Endothelial cell of umbilical vein (primary cell): ENCODE data around the gene DNAJB13. TPM values are rescaled to one million over a fixed set of nuclear protein-coding genes. Genes with fewer than 3 reads are reported as not detected.
A peak's percentile ranks its signal among the peaks of the same experiment; 100 is the strongest.
"Not testable (repeated sequence)": the region's sequence is repeated elsewhere in the genome, so short reads cannot be mapped to it uniquely, and the experiment has no call there.

Experiments used
- BruUV-seq: library from RNA; stranded (reverse); fragments of 400-500 nt; replicated peaks from 2 replicates; lab custom pipeline; 2021; lab: Mats Ljungman, UMichigan
- CTCF ChIA-PET: fragments of 300-600, 350-600 bp; sonication (Branson Sonifier 250); formaldehyde crosslinking; loops from one replicate; lab custom pipeline; 2021; ENCODE audit warnings: antibody characterized with exemption, inconsistent platforms; lab: Charles Lee
- POLR2A ChIA-PET: fragments of 300-600, 350-600 bp; sonication (Branson Sonifier 250); formaldehyde crosslinking; loops from one replicate; lab custom pipeline; 2021; ENCODE audit warnings: antibody characterized with exemption, inconsistent platforms; lab: Charles Lee
- DNase-seq: peaks from one replicate; pipeline ENCODE4 v3.0.0-alpha.2; 2011; ENCODE audit warnings: low read depth, low spot score
- FAIRE-seq: peaks from 2 replicates; lab custom pipeline; 2011; peaks lifted over from hg19 to GRCh38; lab: Jason Lieb, UNC
- H2AFZ ChIP-seq: 2 replicates; pipeline ENCODE4 v1.6.0; 2012; ENCODE audit warnings: low read depth, low read length, control low read depth, inconsistent platforms
- H3K27ac ChIP-seq: 2 replicates; pipeline ENCODE4 v1.5.1; 2011; ENCODE audit warnings: low read depth, mild to moderate bottlenecking, control low read depth, low read length, moderate library complexity; ENCODE audit not compliant: insufficient read depth
- H3K27me3 ChIP-seq, 2 experiments: 2 replicates each; pipeline versions ENCODE4 v1.6.0 to v1.6.1; 2011; ENCODE audit warnings: low read length in 2 of 2, mixed read lengths in 1 of 2; ENCODE audit not compliant: control insufficient read depth in 2 of 2, insufficient read depth in 2 of 2
- H3K36me3 ChIP-seq, 2 experiments: 2 replicates in 1 of 2; 3 replicates in 1 of 2; pipeline ENCODE4 v1.5.1; 2011; ENCODE audit warnings: low read length in 2 of 2, mild to moderate bottlenecking in 1 of 2, moderate library complexity in 1 of 2; ENCODE audit not compliant: control insufficient read depth in 2 of 2, insufficient read depth in 2 of 2; ENCODE audit errors: extremely low read depth in 1 of 2
- H3K4me1 ChIP-seq: 3 replicates; pipeline ENCODE4 v1.5.1; 2011; ENCODE audit warnings: mild to moderate bottlenecking, low read length; ENCODE audit not compliant: control insufficient read depth, insufficient read depth; ENCODE audit errors: extremely low read depth
- H3K4me2 ChIP-seq: 2 replicates; pipeline ENCODE4 v1.6.1; 2011; ENCODE audit warnings: low read length, control low read depth, mixed read lengths; ENCODE audit not compliant: insufficient read depth
- H3K4me3 ChIP-seq, 3 experiments: fragments of 200-600 bp in 1 of 3; sonication (generic), shearing (Covaris generic) in 1 of 3; replicated peaks in 1 of 3; 2 replicates each; pipeline ENCODE4 v1.5.1; 2011 to 2016; ENCODE audit warnings: control low read depth in 3 of 3, low read length in 3 of 3, mild to moderate bottlenecking in 2 of 3, inconsistent platforms in 1 of 3, low read depth in 1 of 3, moderate library complexity in 1 of 3; ENCODE audit not compliant: insufficient read depth in 1 of 3
- H3K79me2 ChIP-seq: 2 replicates; pipeline ENCODE4 v1.6.0; 2012; ENCODE audit warnings: low read length, inconsistent platforms; ENCODE audit not compliant: control insufficient read depth, insufficient read depth
- H3K9ac ChIP-seq: replicated peaks from 2 replicates; pipeline ENCODE3; 2011; ENCODE audit warnings: low read length, control low read depth; ENCODE audit not compliant: insufficient read depth; ENCODE audit errors: extremely low read depth
- H3K9me1 ChIP-seq: replicated peaks from 3 replicates; pipeline ENCODE4 v1.6.0; 2011; ENCODE audit warnings: mild to moderate bottlenecking, low read length; ENCODE audit not compliant: control insufficient read depth, insufficient read depth; ENCODE audit errors: extremely low read depth
- H3K9me3 ChIP-seq: replicated peaks from 2 replicates; pipeline ENCODE4 v1.5.1; 2012; ENCODE audit warnings: low read length, inconsistent platforms; ENCODE audit not compliant: control insufficient read depth, insufficient read depth
- H4K20me1 ChIP-seq: replicated peaks from 2 replicates; pipeline ENCODE3; 2011; ENCODE audit warnings: mild to moderate bottlenecking, low read length; ENCODE audit not compliant: control insufficient read depth, insufficient read depth; ENCODE audit errors: extremely low read depth
- CTCF ChIP-seq, 2 donors: IDR thresholded peaks; 1 replicate in 1 of 2; 2 replicates in 1 of 2; pipeline ENCODE4 v1.5.1; 2011; ENCODE audit warnings: low read length in 2 of 2, mild to moderate bottlenecking in 2 of 2, moderate library complexity in 2 of 2, control low read depth in 1 of 2, inconsistent platforms in 1 of 2, low read depth in 1 of 2; ENCODE audit not compliant: insufficient read depth in 1 of 2; ENCODE audit errors: extremely low read depth in 1 of 2
- EZH2 ChIP-seq: IDR thresholded peaks from 2 replicates; pipeline ENCODE4 v1.6.1; 2012; ENCODE audit warnings: borderline replicate concordance, low read depth, mild to moderate bottlenecking, moderate library complexity, low read length, inconsistent platforms; ENCODE audit not compliant: severe bottlenecking
- FOS ChIP-seq: IDR thresholded peaks from 2 replicates; pipeline ENCODE4 v1.6.1; 2011; ENCODE audit warnings: mild to moderate bottlenecking, low read length, moderate library complexity, borderline replicate concordance; ENCODE audit not compliant: insufficient read depth
- GATA2 ChIP-seq: IDR thresholded peaks from 2 replicates; pipeline ENCODE4 v1.7.0; 2011; ENCODE audit warnings: low read depth, mild to moderate bottlenecking, moderate library complexity, mixed read lengths, low read length; ENCODE audit not compliant: insufficient read length, insufficient read depth
- JUN ChIP-seq: IDR thresholded peaks from 2 replicates; pipeline ENCODE4 v1.6.1; 2011; ENCODE audit warnings: borderline replicate concordance, low read depth; ENCODE audit not compliant: insufficient read length, insufficient read depth
- MAX ChIP-seq: IDR thresholded peaks from 2 replicates; pipeline ENCODE4 v1.6.1; 2011; ENCODE audit not compliant: insufficient read depth, insufficient read length
- MYC ChIP-seq: IDR thresholded peaks from one replicate; pipeline ENCODE4 v1.6.1; 2011; ENCODE audit warnings: mild to moderate bottlenecking, low read depth, low read length
- POLR2A ChIP-seq: IDR thresholded peaks from 2 replicates; pipeline ENCODE4 v1.6.1; 2012; ENCODE audit warnings: low read depth, mild to moderate bottlenecking, control low read depth, low read length
- POLR2AphosphoS5 ChIP-seq: IDR thresholded peaks from 2 replicates; pipeline ENCODE4 v1.6.1; 2012; ENCODE audit warnings: low read depth, mild to moderate bottlenecking, control low read depth, low read length, moderate library complexity; ENCODE audit not compliant: insufficient read depth
- dilution Hi-C: fragments of 300-500 bp; cut with MboI; formaldehyde crosslinking; loops from one replicate; pipeline ENCODE4 v1.15.0; 2019; ENCODE audit warnings: low sequenced_read_pairs; ENCODE audit not compliant: extremely low pct_ligation_motif_present
- intact Hi-C: fragments of 100-400 bp; cut with micrococcal nuclease; formaldehyde crosslinking; loops from one replicate; pipeline ENCODE4 v1.10.0; 2022
- polyA plus RNA-seq, 4 experiments: library from polyadenylated mRNA; depleted of rRNA in 3 of 4; stranded (reverse) in 3 of 4; unstranded in 1 of 4; fragments of >200 nt; gene quantifications; 2 replicates each; pipeline versions ENCODE4 v1.2.1 to v1.2.3, GENCODE V29; 2011 to 2012; ENCODE audit warnings: missing spikeins in 1 of 4
- total RNA-seq: library from RNA; stranded (reverse); gene quantifications from 2 replicates; pipeline ENCODE4 v1.2.3, GENCODE V29; 2021

DNAJB13 gene
- total and polyA plus RNA-seq, 2 donors (not counting 3 experiments of a cell fraction or from before 2014, with no cell fraction given) = 0.07 to 0.46 TPM

GRCh38 chr11:73983741-73984538 is 33.1 kb downstream of the DNAJB13 start:
- ChIA-PET POLR2A (no interaction called here), CTCF (no interaction called here)
- TF ChIP-seq GATA2 (no peak), FOS (no peak), POLR2A (no peak), EZH2 (no peak), JUN (no peak), MYC (no peak), CTCF (IDR thresholded peaks at IDR 0.05; ENCODE audit: extremely low read depth in 1 of 2, insufficient read depth in 1 of 2, low read depth in 1 of 2, low read length in 2 of 2) (no peak), POLR2AphosphoS5 (no peak), MAX (no peak)
- no peak for DNase-seq
- peaks cover 11% of the 10 kb centered on the region for H3K4me1 ChIP-seq
- no peaks in the 10 kb centered on the region for H3K79me2 ChIP-seq
- no peaks in the 10 kb centered on the region for H3K36me3 ChIP-seq
- no peak for FAIRE-seq
- no peaks in the 10 kb centered on the region for H4K20me1 ChIP-seq
- H3K27ac ChIP-seq = peak overlapping the region; percentile 71
- dilution Hi-C loops = no loop called here
- BruUV-seq = TSS peak; percentile 75
- no peaks in the 10 kb centered on the region for H3K9me3 ChIP-seq
- peak overlapping the region in 2 of 3 experiments; percentile 56 to 73 for H3K4me3 ChIP-seq
- intact Hi-C loops = loop anchor here (2.0 to 5.0 kb wide), 3 partner anchors 19 to 338 kb away; partner anchors contain the start of genes C2CD3 and PPME1
- H3K9ac ChIP-seq = peak overlapping the region; percentile 59
- H2AFZ ChIP-seq = peak overlapping the region; percentile 86
- H3K9me1 ChIP-seq = no peaks in the 10 kb centered on the region
- peak overlapping the region; percentile 65 for H3K4me2 ChIP-seq
- H3K27me3 ChIP-seq = no peaks in the 10 kb centered on the region

GRCh38 chr11:73985661-73986060 is 34.8 kb downstream of the DNAJB13 start:
- POLR2A ChIA-PET, FAIRE-seq, H3K4me3 ChIP-seq, dilution Hi-C loops, H2AFZ ChIP-seq, H3K4me2 ChIP-seq, H3K27me3 ChIP-seq, H4K20me1 ChIP-seq, H3K27ac ChIP-seq, H3K9ac ChIP-seq, H3K9me3 ChIP-seq, H3K9me1 ChIP-seq, H3K79me2 ChIP-seq, H3K36me3 ChIP-seq, intact Hi-C loops, CTCF ChIA-PET, BruUV-seq, DNase-seq: not testable (repeated sequence)
- peaks cover 11% of the 10 kb centered on the region for H3K4me1 ChIP-seq
